Testis (tissue), 2 donors: ENCODE results near the gene TBC1D10B.
"Not testable (repeated sequence)": the region's sequence is repeated elsewhere in the genome, so short reads cannot be mapped to it uniquely, and the experiment has no call there.

Experiments used
- POLR2A ChIP-seq: fragments of 450-650 bp; IDR thresholded peaks from one replicate; pipeline ENCODE4 v1.6.1; 2017; ENCODE audit warnings: antibody characterized with exemption, mild to moderate bottlenecking, moderate library complexity
- TF ChIP-seq, protein P1 (sequence below), 3 experiments: fragments of 450-650 bp in 2 of 3; fragments of 200-600 bp in 1 of 3; sonication (generic) in 1 of 3; IDR thresholded peaks; one replicate each; pipeline ENCODE4 v1.5.1; 2016 to 2019; ENCODE audit warnings: antibody characterized with exemption in 3 of 3, mild to moderate bottlenecking in 2 of 3, moderate library complexity in 1 of 3

DNA sequence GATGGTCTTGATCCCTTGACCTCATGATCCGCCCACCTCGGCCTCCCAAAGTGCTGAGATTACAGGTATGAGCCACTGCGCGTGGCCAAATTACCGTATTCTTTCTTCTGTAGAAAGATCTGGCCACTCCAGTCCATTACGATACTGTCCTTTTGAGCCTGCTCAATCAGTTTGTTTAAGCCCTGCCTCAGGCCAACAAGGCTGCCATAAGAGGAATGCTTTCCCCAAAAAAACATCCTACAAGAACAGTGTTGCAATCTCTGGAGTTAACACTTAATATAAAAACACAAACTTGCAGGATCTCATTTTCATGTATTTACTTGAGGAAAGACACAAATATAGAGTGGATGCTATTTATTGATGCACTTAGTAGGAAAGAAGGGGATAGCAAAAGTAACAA lies 46.1 kb downstream of the TBC1D10B start:
- TF ChIP-seq, protein P1, sequence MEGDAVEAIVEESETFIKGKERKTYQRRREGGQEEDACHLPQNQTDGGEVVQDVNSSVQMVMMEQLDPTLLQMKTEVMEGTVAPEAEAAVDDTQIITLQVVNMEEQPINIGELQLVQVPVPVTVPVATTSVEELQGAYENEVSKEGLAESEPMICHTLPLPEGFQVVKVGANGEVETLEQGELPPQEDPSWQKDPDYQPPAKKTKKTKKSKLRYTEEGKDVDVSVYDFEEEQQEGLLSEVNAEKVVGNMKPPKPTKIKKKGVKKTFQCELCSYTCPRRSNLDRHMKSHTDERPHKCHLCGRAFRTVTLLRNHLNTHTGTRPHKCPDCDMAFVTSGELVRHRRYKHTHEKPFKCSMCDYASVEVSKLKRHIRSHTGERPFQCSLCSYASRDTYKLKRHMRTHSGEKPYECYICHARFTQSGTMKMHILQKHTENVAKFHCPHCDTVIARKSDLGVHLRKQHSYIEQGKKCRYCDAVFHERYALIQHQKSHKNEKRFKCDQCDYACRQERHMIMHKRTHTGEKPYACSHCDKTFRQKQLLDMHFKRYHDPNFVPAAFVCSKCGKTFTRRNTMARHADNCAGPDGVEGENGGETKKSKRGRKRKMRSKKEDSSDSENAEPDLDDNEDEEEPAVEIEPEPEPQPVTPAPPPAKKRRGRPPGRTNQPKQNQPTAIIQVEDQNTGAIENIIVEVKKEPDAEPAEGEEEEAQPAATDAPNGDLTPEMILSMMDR (IDR thresholded peaks at IDR 0.05): not testable (repeated sequence)
- not testable (repeated sequence) for TF ChIP-seq POLR2A
